H1 (cell line): Measurements from ENCODE around the gene MUC2. TPM values are rescaled to one million over a fixed set of nuclear protein-coding genes. Genes with fewer than 3 reads are reported as not detected.

Experiments
- CTCF ChIA-PET: fragments of 300-600 bp; sonication (Branson Sonifier 250); formaldehyde crosslinking; loops from one replicate; lab custom pipeline; 2021; ENCODE audit not compliant: partially characterized antibody; lab: Charles Lee
- POLR2A ChIA-PET: fragments of 300-600 bp; sonication (Branson Sonifier 250); formaldehyde crosslinking; loops from one replicate; lab custom pipeline; 2021; ENCODE audit warnings: inconsistent platforms; ENCODE audit not compliant: partially characterized antibody; lab: Charles Lee
- DNase-seq, 2 experiments: peaks; one replicate each; pipeline versions ENCODE4 v3.0.0 to v3.0.0-alpha.2; 2010 to 2022; ENCODE audit warnings: low spot score in 2 of 2, low read depth in 1 of 2, mixed read lengths in 1 of 2
- FAIRE-seq: peaks from 2 replicates; lab custom pipeline; 2011; peaks lifted over from hg19 to GRCh38; lab: Jason Lieb, UNC
- H2AFZ ChIP-seq: 2 replicates; pipeline ENCODE4 v1.8.1; 2012; ENCODE audit warnings: low read length, inconsistent platforms
- H2AK5ac ChIP-seq: 2 replicates; pipeline ENCODE4 v1.6.1; 2013; ENCODE audit warnings: low read depth, low read length
- H2BK120ac ChIP-seq: replicated peaks from 2 replicates; pipeline ENCODE3; 2013; ENCODE audit warnings: low read depth, low read length, inconsistent platforms
- H2BK12ac ChIP-seq: 2 replicates; pipeline ENCODE4 v1.6.1; 2013; ENCODE audit warnings: low read depth, low read length
- H2BK15ac ChIP-seq: 2 replicates; pipeline ENCODE4 v1.6.1; 2013; ENCODE audit warnings: low read length
- H2BK20ac ChIP-seq: 2 replicates; pipeline ENCODE4 v1.6.1; 2013; ENCODE audit warnings: low read length
- H2BK5ac ChIP-seq: 2 replicates; pipeline ENCODE4 v1.6.1; 2013; ENCODE audit warnings: low read depth, low read length
- H3K14ac ChIP-seq: 2 replicates; pipeline ENCODE4 v1.6.1; 2013; ENCODE audit warnings: inconsistent platforms; ENCODE audit not compliant: insufficient read length
- H3K18ac ChIP-seq: 2 replicates; pipeline ENCODE4 v1.6.1; 2013; ENCODE audit warnings: low read length; ENCODE audit errors: extremely low read depth
- H3K23ac ChIP-seq: 2 replicates; pipeline ENCODE4 v1.6.1; 2013; ENCODE audit warnings: inconsistent platforms; ENCODE audit not compliant: insufficient read length
- H3K23me2 ChIP-seq: 2 replicates; pipeline ENCODE4 v1.6.1; 2013; ENCODE audit warnings: low read depth, low read length
- H3K27ac ChIP-seq: 2 replicates; pipeline ENCODE4 v1.6.1; 2011; ENCODE audit warnings: low read depth, low read length, inconsistent platforms
- H3K27me3 ChIP-seq, 4 experiments: replicated peaks in 1 of 4; 1 replicate in 1 of 4; 2 replicates in 3 of 4; pipeline versions ENCODE4 v1.6.1 to v1.8.1; 2011 to 2013; ENCODE audit warnings: low read length in 3 of 4, mild to moderate bottlenecking in 3 of 4, inconsistent platforms in 2 of 4, mixed read lengths in 2 of 4, moderate library complexity in 1 of 4; ENCODE audit not compliant: control insufficient read depth in 3 of 4, insufficient read depth in 3 of 4; ENCODE audit errors: extremely low read depth in 1 of 4
- H3K36me3 ChIP-seq, 4 experiments: 2 replicates each; pipeline versions ENCODE4 v1.6.1 to v1.8.1; 2011 to 2013; ENCODE audit warnings: mild to moderate bottlenecking in 4 of 4, low read length in 3 of 4, moderate library complexity in 2 of 4, control low read depth in 1 of 4, inconsistent platforms in 1 of 4; ENCODE audit not compliant: insufficient read depth in 4 of 4, control insufficient read depth in 2 of 4
- H3K4ac ChIP-seq: replicated peaks from 2 replicates; pipeline ENCODE3; 2013; ENCODE audit warnings: low read length, low read depth, mixed read lengths, inconsistent platforms; ENCODE audit not compliant: insufficient read length
- H3K4me1 ChIP-seq, 4 experiments: replicated peaks in 1 of 4; 1 replicate in 1 of 4; 2 replicates in 3 of 4; pipeline versions ENCODE4 v1.6.1 to v1.8.1; 2011 to 2013; ENCODE audit warnings: low read length in 3 of 4, inconsistent platforms in 2 of 4, mixed read lengths in 1 of 4; ENCODE audit not compliant: insufficient read depth in 4 of 4, control insufficient read depth in 3 of 4
- H3K4me2 ChIP-seq, 2 experiments: 2 replicates each; pipeline versions ENCODE4 v1.6.1 to v1.8.1; 2011 to 2013; ENCODE audit warnings: low read depth in 2 of 2, low read length in 2 of 2, control low read depth in 1 of 2, inconsistent platforms in 1 of 2, mild to moderate bottlenecking in 1 of 2; ENCODE audit not compliant: insufficient read depth in 1 of 2
- H3K4me3 ChIP-seq, 4 experiments: fragments of 200-600, 300-600 bp in 1 of 4; sonication (generic), shearing (Covaris generic), sonication (Bioruptor Twin) in 1 of 4; 2 replicates each; pipeline versions ENCODE4 v1.5.1 to v1.8.1; 2011 to 2016; ENCODE audit warnings: low read length in 4 of 4, low read depth in 3 of 4, control low read depth in 2 of 4, inconsistent platforms in 2 of 4, mild to moderate bottlenecking in 2 of 4, mixed read lengths in 1 of 4, moderate library complexity in 1 of 4; ENCODE audit not compliant: insufficient read depth in 2 of 4; ENCODE audit errors: extremely low read depth in 1 of 4
- H3K56ac ChIP-seq: replicated peaks from 2 replicates; pipeline ENCODE3; 2013; ENCODE audit warnings: low read depth, mild to moderate bottlenecking, mixed read lengths, low read length, inconsistent platforms; ENCODE audit not compliant: insufficient read length
- H3K79me1 ChIP-seq: 2 replicates; pipeline ENCODE4 v1.6.1; 2013; ENCODE audit warnings: low read depth, low read length, control low read depth
- H3K79me2 ChIP-seq, 2 experiments: 2 replicates each; pipeline versions ENCODE4 v1.6.1 to v1.8.1; 2012 to 2013; ENCODE audit warnings: low read length in 2 of 2, mild to moderate bottlenecking in 2 of 2, inconsistent platforms in 1 of 2; ENCODE audit not compliant: insufficient read depth in 2 of 2, control insufficient read depth in 1 of 2
- H3K9ac ChIP-seq, 4 experiments: replicated peaks in 1 of 4; 1 replicate in 1 of 4; 2 replicates in 3 of 4; pipeline versions ENCODE4 v1.6.1 to v1.8.1; 2011 to 2013; ENCODE audit warnings: low read depth in 3 of 4, low read length in 3 of 4, control low read depth in 2 of 4, mild to moderate bottlenecking in 2 of 4, moderate library complexity in 2 of 4, inconsistent platforms in 1 of 4; ENCODE audit errors: extremely low read depth in 1 of 4
- H3K9me3 ChIP-seq, 2 experiments: 2 replicates each; pipeline versions ENCODE4 v1.6.1 to v1.8.1; 2012 to 2013; ENCODE audit warnings: mild to moderate bottlenecking in 2 of 2, moderate library complexity in 2 of 2, control low read depth in 1 of 2, inconsistent platforms in 1 of 2, low read depth in 1 of 2, low read length in 1 of 2, mixed read lengths in 1 of 2; ENCODE audit not compliant: insufficient read depth in 2 of 2
- H4K20me1 ChIP-seq, 2 experiments: replicated peaks in 1 of 2; 2 replicates each; pipeline versions ENCODE3 to v1.8.1; 2011 to 2013; ENCODE audit warnings: inconsistent platforms in 2 of 2, low read length in 2 of 2, mild to moderate bottlenecking in 1 of 2; ENCODE audit not compliant: insufficient read depth in 2 of 2, control insufficient read depth in 1 of 2
- H4K5ac ChIP-seq: 2 replicates; pipeline ENCODE4 v1.6.1; 2013; ENCODE audit warnings: low read length, low read depth, mixed read lengths, inconsistent platforms; ENCODE audit not compliant: insufficient read length
- H4K8ac ChIP-seq: 2 replicates; pipeline ENCODE4 v1.8.0; 2013; ENCODE audit warnings: mild to moderate bottlenecking, moderate library complexity, low read length, inconsistent platforms; ENCODE audit not compliant: insufficient read depth; ENCODE audit errors: extremely low read depth
- H4K91ac ChIP-seq: replicated peaks from 2 replicates; pipeline ENCODE3; 2013; ENCODE audit warnings: low read length, mixed read lengths, inconsistent platforms; ENCODE audit not compliant: insufficient read length
- ATF2 ChIP-seq: IDR thresholded peaks from 2 replicates; pipeline ENCODE4 v1.6.1; 2012; ENCODE audit warnings: low read length, inconsistent platforms
- CBX5 ChIP-seq: fragments of 300-800, 300-1000 bp; sonication (generic); IDR thresholded peaks from 2 replicates; pipeline ENCODE4 v1.7.1; 2016; ENCODE audit warnings: antibody characterized with exemption, low read length, low read depth
- HDAC6 ChIP-seq: IDR thresholded peaks from one replicate; pipeline ENCODE4 v1.7.1; 2012; ENCODE audit warnings: low read depth, mild to moderate bottlenecking, inconsistent platforms, low read length, moderate library complexity
- KDM1A ChIP-seq: fragments of 200-600, 300-600 bp; sonication (generic); IDR thresholded peaks from 2 replicates; pipeline ENCODE4 v1.7.1; 2016; ENCODE audit warnings: mild to moderate bottlenecking, low read length, borderline replicate concordance
- MAFK ChIP-seq: IDR thresholded peaks from 2 replicates; pipeline ENCODE4 v1.6.1; 2012; ENCODE audit warnings: low read depth, mild to moderate bottlenecking, improper control_type of control experiment, low read length
- POLR2AphosphoS5 ChIP-seq: IDR thresholded peaks from 2 replicates; pipeline ENCODE4 v1.6.1; 2011; ENCODE audit warnings: low read depth, low read length
- TCF12 ChIP-seq: IDR thresholded peaks from 2 replicates; pipeline ENCODE4 v1.6.1; 2011; ENCODE audit warnings: low read depth, mild to moderate bottlenecking, low read length
- WGBS, 2 experiments: shearing (Covaris generic) in 1 of 2; methylation state at CpG; one replicate each; pipeline versions ENCODE4 v1.1.6 to v1.1.7; 2013 to 2015; ENCODE audit warnings: low lambda C conversion rate in 2 of 2, mixed read lengths in 2 of 2, inconsistent platforms in 1 of 2, low coverage in 1 of 2, missing lambda C conversion rate in 1 of 2; ENCODE audit not compliant: insufficient replicate concordance in 2 of 2, insufficient coverage in 1 of 2, insufficient read length in 1 of 2; ENCODE audit errors: extremely low coverage in 1 of 2, missing lambda C conversion rate in 1 of 2; 5-methylcytosine and 5-hydroxymethylcytosine counted together
- polyA plus RNA-seq, 7 experiments: library from polyadenylated mRNA; depleted of rRNA in 3 of 7; stranded (reverse) in 5 of 7; unstranded in 2 of 7; fragments of >200 nt in 5 of 7; fragments of 200-250 nt in 2 of 7; gene quantifications; 1 replicate in 5 of 7; 2 replicates in 1 of 7; 4 replicates in 1 of 7; pipeline versions ENCODE4 v1.2.1 to v1.2.3, GENCODE V29; 2011 to 2013; ENCODE audit warnings: missing spikeins in 2 of 7, mixed read lengths in 2 of 7
- total RNA-seq: library from RNA; stranded (reverse); fragmentation: NEBNext Ultra II Directional; extraction: Animal tissue kit (Norgen Biotek cat#: 25700); gene quantifications from 2 replicates; pipeline ENCODE4 v1.2.1, GENCODE V29; 2021

Gene MUC2
- total and polyA plus RNA-seq, 2 of the 8 experiments (the other 6 are each of a cell fraction or from before 2014, with no cell fraction given): not detected

GRCh38 chr11:1033016-1033798 lies 41.5 kb upstream of the MUC2 start:
- CTCF ChIA-PET: interaction anchor here (1.5 to 3.1 kb wide), 2 partner anchors 52 to 135 kb away, joined by 4 to 9 read pairs; no protein-coding TSS in a partner anchor
- Histone ChIP-seq H3K79me2 (no peaks in the 10 kb centered on the region), H3K27ac (no peak overlapping the region), H3K79me1 (peaks cover 4% of the 10 kb centered on the region; the same call in 1 of the 2 replicates), H3K9me3 (no peaks in the 10 kb centered on the region), H3K4me3 (no peak overlapping the region), H2BK20ac (no peak overlapping the region), H2AK5ac (no peak overlapping the region), H4K5ac (no peak overlapping the region), H2BK5ac (peak overlapping the region; percentile 47; the same call in 1 of the 2 replicates), H3K27me3 (no peaks in the 10 kb centered on the region), H2AFZ (no peak overlapping the region), H4K8ac (no peak overlapping the region), H3K23me2 (peaks cover 7% of the 10 kb centered on the region), H3K18ac (no peak overlapping the region), H3K14ac (no peak overlapping the region), H2BK120ac (no peak overlapping the region), H4K91ac (no peak overlapping the region), H2BK15ac (no peak overlapping the region), H3K56ac (no peak overlapping the region), H3K4me1 (peaks cover 0 to 2% (median 0%) of the 10 kb centered on the region in 4 experiments; a peak in 2 of 7 replicates), H3K9ac (no peak overlapping the region), H2BK12ac (no peak overlapping the region), H3K36me3 (no peaks in the 10 kb centered on the region)
- DNase-seq: no peak
- POLR2A ChIA-PET: no interaction called here
- no peak for FAIRE-seq
- no peak for TF ChIP-seq POLR2AphosphoS5
- TF ChIP-seq CBX5: no peak
- TF ChIP-seq TCF12: no peak
- TF ChIP-seq MAFK: no peak
- TF ChIP-seq ATF2: no peak
- TF ChIP-seq HDAC6: no peak
- TF ChIP-seq KDM1A: no peak
- TF ChIP-seq, all 59 proteins: peak for 0
- 93% methylated on average over 30 of the region's 38 CpGs; no CpG with 5 or more reads in 1 of the 2 experiments for WGBS, 2 experiments
- no peak overlapping the region for H3K23ac ChIP-seq
- no peak overlapping the region for H3K4ac ChIP-seq
- H4K20me1 ChIP-seq: peaks cover 0 to 9% of the 10 kb centered on the region in 2 experiments
- H3K4me2 ChIP-seq: no peak overlapping the region
